H9 (cell line): Measurements from ENCODE around the gene ATF6. TPM values are rescaled to one million over a fixed set of nuclear protein-coding genes. Genes with fewer than 3 reads are reported as not detected.

Source experiments
- DNase-seq: peaks from one replicate; pipeline ENCODE4 v3.0.0-alpha.2; 2017
- H2AFZ ChIP-seq: one replicate; pipeline ENCODE4 v1.6.1; 2013; ENCODE audit warnings: mild to moderate bottlenecking, low read length, control low read depth, moderate library complexity
- H2AK5ac ChIP-seq: 2 replicates; pipeline ENCODE4 v1.6.1; 2013; ENCODE audit warnings: low read length, control low read depth, mixed read lengths; ENCODE audit not compliant: insufficient read length
- H2BK120ac ChIP-seq: one replicate; pipeline ENCODE4 v1.6.1; 2013; ENCODE audit warnings: low read depth, mild to moderate bottlenecking, low read length, control low read depth, inconsistent platforms; ENCODE audit not compliant: poor library complexity, severe bottlenecking
- H2BK12ac ChIP-seq: 2 replicates; pipeline ENCODE4 v1.6.1; 2013; ENCODE audit warnings: low read length, control low read depth, mixed read lengths, low read depth; ENCODE audit not compliant: insufficient read length
- H2BK15ac ChIP-seq: 2 replicates; pipeline ENCODE4 v1.6.1; 2013; ENCODE audit warnings: low read depth, low read length, control low read depth
- H2BK20ac ChIP-seq: one replicate; pipeline ENCODE4 v1.6.1; 2013; ENCODE audit warnings: low read depth, mild to moderate bottlenecking, low read length, control low read depth, inconsistent platforms; ENCODE audit not compliant: poor library complexity, severe bottlenecking
- H2BK5ac ChIP-seq: 2 replicates; pipeline ENCODE4 v1.6.1; 2013; ENCODE audit warnings: low read length, control low read depth, mixed read lengths; ENCODE audit not compliant: insufficient read length
- H3K14ac ChIP-seq: 2 replicates; pipeline ENCODE4 v1.6.1; 2013; ENCODE audit warnings: low read length, control low read depth; ENCODE audit not compliant: insufficient read depth
- H3K18ac ChIP-seq: 2 replicates; pipeline ENCODE4 v1.6.1; 2013; ENCODE audit warnings: low read depth, mild to moderate bottlenecking, mixed read lengths, low read length, control low read depth; ENCODE audit not compliant: insufficient read length
- H3K23ac ChIP-seq: 2 replicates; pipeline ENCODE4 v1.6.1; 2013; ENCODE audit warnings: low read length, control low read depth, mixed read lengths, low read depth; ENCODE audit not compliant: insufficient read length
- H3K23me2 ChIP-seq: 2 replicates; pipeline ENCODE4 v1.6.1; 2013; ENCODE audit warnings: low read depth, mild to moderate bottlenecking, mixed read lengths, low read length, control low read depth; ENCODE audit not compliant: insufficient read length, poor library complexity, severe bottlenecking
- H3K27ac ChIP-seq: 2 replicates; pipeline ENCODE4 v1.5.1; 2013; ENCODE audit warnings: low read length, control low read depth, mixed read lengths, low read depth; ENCODE audit not compliant: insufficient read length
- H3K27me3 ChIP-seq: 2 replicates; pipeline ENCODE4 v1.6.1; 2013; ENCODE audit warnings: low read length, control low read depth, inconsistent platforms; ENCODE audit not compliant: insufficient read depth
- H3K4ac ChIP-seq: 2 replicates; pipeline ENCODE4 v1.6.1; 2013; ENCODE audit warnings: low read depth, mild to moderate bottlenecking, control low read depth, inconsistent platforms, low read length, moderate library complexity
- H3K4me1 ChIP-seq: 2 replicates; pipeline ENCODE4 v1.6.1; 2013; ENCODE audit warnings: low read length, control low read depth, inconsistent platforms; ENCODE audit not compliant: insufficient read depth
- H3K4me2 ChIP-seq: 2 replicates; pipeline ENCODE4 v1.6.1; 2013; ENCODE audit warnings: low read length, control low read depth, mixed read lengths; ENCODE audit not compliant: insufficient read length, insufficient read depth
- H3K56ac ChIP-seq: 2 replicates; pipeline ENCODE4 v1.6.1; 2013; ENCODE audit warnings: low read depth, mild to moderate bottlenecking, mixed read lengths, low read length, control low read depth; ENCODE audit not compliant: insufficient read length
- H3K79me1 ChIP-seq: 2 replicates; pipeline ENCODE4 v1.6.1; 2013; ENCODE audit warnings: low read depth, mild to moderate bottlenecking, moderate library complexity, low read length, control low read depth, inconsistent platforms; ENCODE audit not compliant: insufficient read depth, poor library complexity, severe bottlenecking
- H3K79me2 ChIP-seq: 2 replicates; pipeline ENCODE4 v1.6.1; 2013; ENCODE audit warnings: low read length, control low read depth, inconsistent platforms; ENCODE audit not compliant: insufficient read depth
- H3K9ac ChIP-seq: 2 replicates; pipeline ENCODE4 v1.6.1; 2013; ENCODE audit warnings: low read length, control low read depth, mixed read lengths; ENCODE audit not compliant: insufficient read length; ENCODE audit errors: extremely low read depth
- H3K9me3 ChIP-seq: one replicate; pipeline ENCODE4 v1.6.1; 2013; ENCODE audit warnings: low read depth, low read length, inconsistent platforms; ENCODE audit not compliant: control insufficient read depth
- H3T11ph ChIP-seq: one replicate; pipeline ENCODE4 v1.6.1; 2013; ENCODE audit warnings: mild to moderate bottlenecking, low read length, control low read depth, inconsistent platforms
- H4K20me1 ChIP-seq: one replicate; pipeline ENCODE4 v1.6.1; 2013; ENCODE audit not compliant: control insufficient read depth, insufficient read length, insufficient read depth
- H4K5ac ChIP-seq: 2 replicates; pipeline ENCODE4 v1.6.1; 2013; ENCODE audit warnings: low read depth, mild to moderate bottlenecking, mixed read lengths, low read length, control low read depth; ENCODE audit not compliant: insufficient read length
- H4K8ac ChIP-seq: replicated peaks from 2 replicates; pipeline ENCODE4 v1.6.1; 2013; ENCODE audit warnings: low read length, control low read depth, mixed read lengths, low read depth; ENCODE audit not compliant: insufficient read length
- H4K91ac ChIP-seq: 2 replicates; pipeline ENCODE4 v1.6.1; 2013; ENCODE audit warnings: low read depth, mild to moderate bottlenecking, moderate library complexity, mixed read lengths, low read length, control low read depth; ENCODE audit not compliant: insufficient read length
- H3K27ac Mint-ChIP-seq, 3 experiments: 2 replicates in 2 of 3; 3 replicates in 1 of 3; pipeline ENCODE4 v1.8.0; 2020 to 2021; ENCODE audit warnings: mixed read lengths in 3 of 3, mild to moderate bottlenecking in 1 of 3, moderate library complexity in 1 of 3
- H3K27me3 Mint-ChIP-seq: 2 replicates; pipeline ENCODE4 v1.8.0; 2021; ENCODE audit warnings: low read depth, mild to moderate bottlenecking, moderate library complexity, mixed read lengths
- H3K36me3 Mint-ChIP-seq, 3 experiments: 2 replicates in 2 of 3; 3 replicates in 1 of 3; pipeline ENCODE4 v1.8.0; 2020 to 2021; ENCODE audit warnings: low read depth in 3 of 3, mixed read lengths in 3 of 3; ENCODE audit not compliant: insufficient read depth in 1 of 3
- H3K4me1 Mint-ChIP-seq, 2 experiments: 2 replicates each; pipeline ENCODE4 v1.8.0; 2020; ENCODE audit warnings: mixed read lengths in 2 of 2
- H3K4me3 Mint-ChIP-seq, 2 experiments: 2 replicates in 1 of 2; 3 replicates in 1 of 2; pipeline ENCODE4 v1.8.0; 2020 to 2021; ENCODE audit warnings: mild to moderate bottlenecking in 2 of 2, mixed read lengths in 2 of 2, moderate library complexity in 1 of 2
- H3K9me3 Mint-ChIP-seq, 2 experiments: 2 replicates in 1 of 2; 3 replicates in 1 of 2; pipeline ENCODE4 v1.8.0; 2020; ENCODE audit warnings: mild to moderate bottlenecking in 2 of 2, mixed read lengths in 2 of 2, moderate library complexity in 1 of 2
- CTCF ChIP-seq: fragments of 200-600 bp; sonication (generic); conservative IDR thresholded peaks from 3 replicates; pipeline ENCODE4 v1.8.0; 2021; ENCODE audit warnings: antibody characterized with exemption, mild to moderate bottlenecking
- WGBS: extraction: QIAGEN DNeasy Blood & Tissue Kit; methylation state at CpG from one replicate; pipeline ENCODE4 v1.1.7; 2013; ENCODE audit warnings: missing lambda C conversion rate, low lambda C conversion rate, mixed read lengths; ENCODE audit not compliant: insufficient read length; ENCODE audit errors: extremely low coverage; 5-methylcytosine and 5-hydroxymethylcytosine counted together
- total RNA-seq: library from RNA; stranded (reverse); gene quantifications from 2 replicates; pipeline ENCODE4 v1.2.1, GENCODE V29; 2021

ATF6 gene
- total RNA-seq, 1 experiment from 2014 or later: 11.2 TPM

DNA sequence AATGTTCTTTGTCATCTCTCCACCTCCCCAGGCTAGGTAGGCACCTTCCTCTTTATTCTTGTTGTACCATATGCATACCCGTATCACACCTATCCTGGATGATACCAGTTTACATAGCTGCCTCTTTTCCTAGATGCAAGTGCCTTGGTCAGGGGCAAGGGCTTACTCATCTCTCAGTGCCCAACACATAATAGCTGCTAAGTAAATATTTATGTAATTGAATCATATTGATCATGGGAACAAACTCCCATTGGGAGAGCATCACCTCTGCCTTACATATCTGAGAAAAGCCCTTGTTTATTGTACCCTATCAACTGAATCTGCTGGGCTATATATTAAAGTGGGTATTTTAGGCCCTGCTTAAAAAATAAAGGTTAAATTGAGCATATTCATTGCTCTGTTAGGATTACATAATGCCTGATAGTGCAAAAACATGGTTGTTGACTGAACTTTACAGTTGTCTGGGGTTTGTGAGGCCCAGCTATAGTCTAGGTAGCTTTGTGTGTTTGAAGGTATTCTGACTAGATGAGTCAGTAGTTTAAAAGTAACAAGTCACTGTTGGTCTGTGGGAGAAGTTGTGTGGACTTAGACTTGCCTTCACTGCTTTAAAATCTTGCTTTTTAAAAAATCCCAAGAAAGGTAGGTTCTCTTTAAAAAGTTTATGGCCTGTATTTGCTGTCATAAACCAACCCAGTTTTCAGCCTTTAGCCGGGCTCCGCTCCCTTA lies 174.9 kb downstream of the ATF6 start:
- no peak for TF ChIP-seq CTCF
- no peak overlapping the region for H3K14ac ChIP-seq
- H3T11ph ChIP-seq: no peak overlapping the region
- no peak overlapping the region for H3K27ac ChIP-seq
- H3K27me3 ChIP-seq: no peaks in the 10 kb centered on the region
- no peak overlapping the region for H3K4ac ChIP-seq
- no peak overlapping the region for H2BK120ac ChIP-seq
- no peaks in the 10 kb centered on the region for H4K20me1 ChIP-seq
- H4K91ac ChIP-seq: no peak overlapping the region
- no peak overlapping the region for H2BK5ac ChIP-seq
- H3K56ac ChIP-seq: no peak overlapping the region
- Mint-ChIP-seq H3K36me3 (no peaks in the 10 kb centered on the region), H3K27me3 (no peaks in the 10 kb centered on the region), H3K9me3 (no peaks in the 10 kb centered on the region), H3K4me1 (peaks cover 5 to 12% of the 10 kb centered on the region in 2 experiments), H3K27ac (no peak overlapping the region; a peak in 1 of 7 replicates), H3K4me3 (no peak overlapping the region)
- no peak overlapping the region for H3K23ac ChIP-seq
- no CpG with 5 or more reads among the region's 3 CpGs for WGBS
- H3K9me3 ChIP-seq: no peaks in the 10 kb centered on the region
- no peak overlapping the region for H3K4me2 ChIP-seq
- no peaks in the 10 kb centered on the region for H3K79me1 ChIP-seq
- H3K79me2 ChIP-seq: no peaks in the 10 kb centered on the region
- H3K18ac ChIP-seq: no peak overlapping the region
- H4K5ac ChIP-seq: no peak overlapping the region
- DNase-seq: no peak
- H4K8ac ChIP-seq: no peak overlapping the region
- H2AK5ac ChIP-seq: no peak overlapping the region
- H3K9ac ChIP-seq: no peak overlapping the region
- no peak overlapping the region for H2BK12ac ChIP-seq
- H2BK15ac ChIP-seq: no peak overlapping the region
- H2BK20ac ChIP-seq: no peak overlapping the region
- no peaks in the 10 kb centered on the region; the same call in 1 of the 2 replicates for H3K4me1 ChIP-seq
- H3K23me2 ChIP-seq: no peaks in the 10 kb centered on the region
- H2AFZ ChIP-seq: no peak overlapping the region
